Measurements from ENCODE around the gene B4GALT5.

- TF ChIP-seq CTCF (IDR thresholded peaks at IDR 0.05) (no peak), POLR2A (IDR thresholded peaks at IDR 0.05) (no peak)
These were observed 31.8 kb downstream of the B4GALT5 start for GRCh38 chr20:49681850-49682216.
